ENCODE results near the gene CDH23.

DNA sequence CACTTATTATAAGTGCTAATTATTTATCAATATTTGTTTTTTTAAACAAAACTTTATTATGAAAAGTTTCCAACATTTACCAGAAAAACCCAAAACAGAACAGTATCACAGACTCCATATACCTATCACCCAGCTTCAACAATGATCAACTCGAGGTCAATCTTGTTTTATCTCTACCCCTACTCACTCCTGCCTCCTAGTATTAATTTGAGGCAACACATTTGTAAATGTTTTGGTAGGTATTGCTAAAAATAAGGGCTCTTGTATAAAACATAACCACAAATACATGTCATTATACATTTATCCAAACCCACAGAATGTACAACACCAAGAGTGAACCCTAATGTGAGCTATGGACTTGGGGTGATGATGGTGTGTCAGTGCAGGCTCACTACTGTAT lies 15.9 kb upstream of the CDH23 start:
- TF ChIP-seq GATA3 (IDR thresholded peaks at IDR 0.05; ENCODE audit: low read depth, low read length): no peak
- no peak for TF ChIP-seq GATA2 (IDR thresholded peaks at IDR 0.05; ENCODE audit: low read depth, low read length)

All from SH-SY5Y (cell line).